ENCODE measurements around the gene CSTA. TPM values are rescaled to one million over a fixed set of nuclear protein-coding genes. Genes with fewer than 3 reads are reported as not detected.
A peak's percentile ranks its signal among the peaks of the same experiment; 100 is the strongest.

Gene CSTA
- total RNA-seq, 6 donors from 2014 or later: 6.0 to 40.5 (median 16.4) TPM

DNA sequence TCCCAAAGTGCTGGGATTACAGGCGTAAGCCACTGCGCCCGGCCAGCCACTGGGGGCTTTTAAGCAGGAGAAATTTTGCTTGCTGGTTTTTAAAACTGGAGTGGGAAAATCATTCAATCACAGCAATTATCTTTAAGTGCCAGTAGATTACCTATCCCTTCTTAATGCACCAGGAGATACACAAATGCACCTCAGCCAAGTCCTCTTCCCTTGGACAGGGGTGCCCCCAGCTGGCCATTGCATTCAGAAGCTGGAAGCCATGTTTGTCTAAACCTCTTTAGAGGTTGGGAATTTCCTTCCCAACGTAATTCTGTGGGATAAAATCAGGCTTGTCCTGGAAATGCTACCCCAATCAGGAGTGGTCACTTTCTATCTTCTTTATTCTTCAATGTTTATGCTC is 31.4 kb downstream of the CSTA start:
- no peak overlapping the region for H3K27ac ChIP-seq
- peaks cover 0 to 18% (median 5%) of the 10 kb centered on the region in 4 donors for H3K36me3 ChIP-seq
- H3K27me3 ChIP-seq: no peaks in the 10 kb centered on the region
- no peak overlapping the region for H3K4me3 ChIP-seq
- no peaks in the 10 kb centered on the region for H3K9me3 ChIP-seq
- ATAC-seq (ENCODE audit: low FRiP score in 2 of 2) (no peak), DNase-seq (peak; percentile 22 to 26)
- WGBS, 2 donors: 62 to 68% methylated on average over 4 of the region's 4 CpGs
- TF ChIP-seq POLR2A (IDR thresholded peaks at IDR 0.05): no peak
- TF ChIP-seq, protein P1, sequence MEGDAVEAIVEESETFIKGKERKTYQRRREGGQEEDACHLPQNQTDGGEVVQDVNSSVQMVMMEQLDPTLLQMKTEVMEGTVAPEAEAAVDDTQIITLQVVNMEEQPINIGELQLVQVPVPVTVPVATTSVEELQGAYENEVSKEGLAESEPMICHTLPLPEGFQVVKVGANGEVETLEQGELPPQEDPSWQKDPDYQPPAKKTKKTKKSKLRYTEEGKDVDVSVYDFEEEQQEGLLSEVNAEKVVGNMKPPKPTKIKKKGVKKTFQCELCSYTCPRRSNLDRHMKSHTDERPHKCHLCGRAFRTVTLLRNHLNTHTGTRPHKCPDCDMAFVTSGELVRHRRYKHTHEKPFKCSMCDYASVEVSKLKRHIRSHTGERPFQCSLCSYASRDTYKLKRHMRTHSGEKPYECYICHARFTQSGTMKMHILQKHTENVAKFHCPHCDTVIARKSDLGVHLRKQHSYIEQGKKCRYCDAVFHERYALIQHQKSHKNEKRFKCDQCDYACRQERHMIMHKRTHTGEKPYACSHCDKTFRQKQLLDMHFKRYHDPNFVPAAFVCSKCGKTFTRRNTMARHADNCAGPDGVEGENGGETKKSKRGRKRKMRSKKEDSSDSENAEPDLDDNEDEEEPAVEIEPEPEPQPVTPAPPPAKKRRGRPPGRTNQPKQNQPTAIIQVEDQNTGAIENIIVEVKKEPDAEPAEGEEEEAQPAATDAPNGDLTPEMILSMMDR (IDR thresholded peaks at IDR 0.05): peak in 3 of 6 experiments; percentile 13 to 28 (median 21)
- no peaks in the 10 kb centered on the region for H3K4me1 ChIP-seq

DNA sequence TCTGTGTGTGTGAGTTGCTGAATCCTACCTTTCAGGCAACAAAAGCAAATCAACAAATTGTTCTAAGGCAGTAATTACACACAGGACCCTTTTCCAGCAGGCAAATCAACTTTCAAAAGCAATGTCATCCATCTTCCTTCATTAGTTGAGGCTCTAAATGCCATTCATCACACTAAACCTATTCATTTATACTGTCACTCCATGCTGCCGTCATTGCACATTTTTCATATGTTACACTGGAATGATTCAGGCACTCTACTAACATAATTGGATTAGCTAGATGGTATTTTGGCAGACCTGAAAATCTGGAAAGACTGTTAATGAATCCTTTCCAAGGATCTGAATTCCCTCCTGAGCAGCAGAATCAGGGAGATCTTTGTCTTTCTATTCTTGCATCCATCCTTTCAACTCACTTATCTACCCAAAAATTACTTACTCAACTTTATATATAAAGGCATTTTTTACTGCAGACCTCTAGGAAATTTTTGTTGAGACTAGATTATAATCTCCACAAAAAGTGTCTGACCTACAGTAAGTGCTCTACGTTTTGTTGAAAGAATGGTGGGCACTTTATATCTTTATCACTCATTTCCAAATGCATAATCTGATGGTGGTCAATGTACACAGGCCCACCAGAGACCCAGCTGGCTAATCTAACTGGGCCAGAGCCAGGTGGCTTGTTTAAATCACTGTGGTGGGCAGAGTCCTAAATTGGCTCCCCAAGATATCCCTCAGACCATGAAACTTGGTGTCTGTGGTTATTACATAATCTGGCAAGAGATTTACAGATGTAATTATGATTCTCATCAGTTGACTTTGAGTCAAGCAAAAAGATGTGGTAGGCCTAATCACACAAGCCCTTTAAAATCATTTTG is 33.0 kb downstream of the CSTA start:
- WGBS, 2 donors: 73 to 80% methylated on average over 2 of the region's 2 CpGs
- no peak for DNase-seq
- Histone ChIP-seq H3K27me3 (no peaks in the 10 kb centered on the region), H3K9me3 (no peaks in the 10 kb centered on the region), H3K4me3 (no peak overlapping the region), H3K4me1 (no peaks in the 10 kb centered on the region), H3K27ac (no peak overlapping the region), H3K36me3 (peaks cover 0 to 30% (median 12%) of the 10 kb centered on the region in 4 donors)
- no peak for TF ChIP-seq EP300 (IDR thresholded peaks at IDR 0.05)
- TF ChIP-seq POLR2A (IDR thresholded peaks at IDR 0.05): no peak
- TF ChIP-seq, protein P1 (IDR thresholded peaks at IDR 0.05): no peak
- TF ChIP-seq POLR2AphosphoS5 (IDR thresholded peaks at IDR 0.05): no peak
- ATAC-seq (ENCODE audit: low FRiP score in 2 of 2): no peak

DNA sequence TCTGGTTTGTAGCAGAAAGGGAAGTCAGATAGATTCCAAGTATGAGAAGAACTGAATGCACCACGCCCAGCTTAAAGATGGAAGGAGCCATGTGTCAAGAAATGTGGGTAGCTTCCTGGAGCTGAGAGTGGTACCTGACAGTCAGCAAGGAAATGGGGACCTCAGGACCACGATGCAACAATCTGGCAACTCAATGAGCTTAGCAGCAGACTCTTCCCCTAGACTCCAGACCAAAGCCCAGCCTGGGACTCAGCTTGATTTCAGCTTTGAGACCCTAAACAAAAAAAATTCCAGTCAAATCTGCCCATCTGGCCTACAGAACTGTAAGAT is 33.6 kb downstream of the CSTA start:
- WGBS, 2 donors: 87 to 89% methylated on average over 2 of the region's 2 CpGs
- peaks cover 0 to 33% (median 12%) of the 10 kb centered on the region in 4 donors for H3K36me3 ChIP-seq
- no peak for TF ChIP-seq EP300 (IDR thresholded peaks at IDR 0.05)
- no peak for TF ChIP-seq POLR2AphosphoS5 (IDR thresholded peaks at IDR 0.05)
- no peak for TF ChIP-seq POLR2A (IDR thresholded peaks at IDR 0.05)
- TF ChIP-seq, protein P1 (IDR thresholded peaks at IDR 0.05): no peak
- no peaks in the 10 kb centered on the region for H3K4me1 ChIP-seq
- H3K9me3 ChIP-seq: no peaks in the 10 kb centered on the region
- H3K27ac ChIP-seq: no peak overlapping the region
- ATAC-seq (ENCODE audit: low FRiP score in 2 of 2) (no peak), DNase-seq (no peak)
- no peaks in the 10 kb centered on the region for H3K27me3 ChIP-seq
- H3K4me3 ChIP-seq: no peak overlapping the region

DNA sequence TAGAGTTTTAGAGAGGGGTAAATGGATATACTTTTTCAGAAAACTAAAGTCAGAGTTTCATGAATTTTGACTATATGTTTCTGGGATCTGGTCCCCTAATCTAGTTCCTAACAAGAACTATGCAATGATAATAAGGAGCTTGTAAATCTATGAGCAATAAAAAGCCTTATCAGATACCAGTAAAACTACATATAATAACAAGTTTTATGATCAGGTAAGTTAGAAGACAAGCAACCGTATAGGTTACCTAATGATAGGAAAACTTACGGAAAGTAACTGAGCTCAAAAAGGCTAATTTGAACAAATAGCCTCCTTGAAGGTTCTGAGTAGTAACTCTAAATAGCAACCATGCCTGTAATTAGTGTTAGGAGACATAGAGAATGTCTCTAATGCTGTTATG is 37.0 kb downstream of the CSTA start:
- Histone ChIP-seq H3K27ac (no peak overlapping the region), H3K36me3 (peaks cover 0 to 54% (median 14%) of the 10 kb centered on the region in 4 donors), H3K27me3 (no peaks in the 10 kb centered on the region), H3K4me3 (no peak overlapping the region), H3K9me3 (no peaks in the 10 kb centered on the region), H3K4me1 (no peaks in the 10 kb centered on the region)
- no peak for TF ChIP-seq POLR2A (IDR thresholded peaks at IDR 0.05)
- DNase-seq (no peak), ATAC-seq (ENCODE audit: low FRiP score in 2 of 2) (no peak)
- WGBS, 2 donors: 95 to 96% methylated on average over 2 of the region's 2 CpGs

DNA sequence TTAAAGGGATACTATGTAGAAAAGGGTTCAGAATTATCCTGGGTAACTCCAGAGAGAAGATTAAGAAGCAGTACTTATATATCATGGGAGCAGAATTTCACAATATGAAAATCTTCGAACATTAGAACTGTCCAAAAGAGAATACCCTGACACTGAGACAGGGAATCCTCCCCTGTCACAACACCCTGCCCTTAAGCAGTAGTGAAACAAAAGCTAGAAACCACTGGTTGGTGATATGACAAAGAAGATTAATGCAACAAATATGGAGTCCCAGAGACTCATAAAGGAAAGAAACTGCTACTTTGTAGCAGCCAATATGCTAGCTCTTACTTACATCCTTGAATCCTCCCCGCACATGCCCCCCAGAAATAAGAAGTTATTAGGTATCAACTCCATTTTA is 39.4 kb downstream of the CSTA start:
- Histone ChIP-seq H3K9me3 (no peaks in the 10 kb centered on the region), H3K4me1 (no peaks in the 10 kb centered on the region), H3K36me3 (peaks cover 0 to 55% (median 9%) of the 10 kb centered on the region in 4 donors), H3K27ac (no peak overlapping the region), H3K27me3 (no peaks in the 10 kb centered on the region), H3K4me3 (no peak overlapping the region)
- no peak for DNase-seq
- ATAC-seq (ENCODE audit: low FRiP score in 2 of 2): no peak
- WGBS, 2 donors: 70 to 96% methylated on average over 2 of the region's 2 CpGs
- TF ChIP-seq POLR2A (IDR thresholded peaks at IDR 0.05) (no peak), EP300 (IDR thresholded peaks at IDR 0.05) (no peak), POLR2AphosphoS5 (IDR thresholded peaks at IDR 0.05) (no peak)
- TF ChIP-seq, protein P1 (IDR thresholded peaks at IDR 0.05): no peak
